Measurements from ENCODE around the gene PNPLA6. TPM values are rescaled to one million over a fixed set of nuclear protein-coding genes. Genes with fewer than 3 reads are reported as not detected.
"Not testable (repeated sequence)": the region's sequence is repeated elsewhere in the genome, so short reads cannot be mapped to it uniquely, and the experiment has no call there.

PNPLA6 gene
- total RNA-seq, 1 donor from 2014 or later = 147 TPM

- Mint-ChIP-seq H3K27ac (no peak overlapping the region), H3K27me3 (ENCODE audit: low read depth) (no peaks in the 10 kb centered on the region), H3K9me3 (no peaks in the 10 kb centered on the region), H3K36me3 (ENCODE audit: low read depth) (peaks cover 6% of the 10 kb centered on the region), H3K4me1 (ENCODE audit: low read depth) (peaks cover 4% of the 10 kb centered on the region), H3K4me3 (ENCODE audit: low read depth) (no peak overlapping the region)
- DNase-seq (ENCODE audit: low spot score) = no peak
- intact Hi-C loops (cut with micrococcal nuclease) = no loop called here
Observed at GRCh38 chr19:7529246-7529600, 6.3 kb upstream of the PNPLA6 start.

- Mint-ChIP-seq H3K36me3 (ENCODE audit: low read depth) (peaks cover 6% of the 10 kb centered on the region), H3K9me3 (no peaks in the 10 kb centered on the region), H3K27ac (no peak overlapping the region), H3K27me3 (ENCODE audit: low read depth) (no peaks in the 10 kb centered on the region), H3K4me3 (ENCODE audit: low read depth) (no peak overlapping the region), H3K4me1 (ENCODE audit: low read depth) (peaks cover 7% of the 10 kb centered on the region)
- intact Hi-C loops (cut with micrococcal nuclease) = no loop called here
- no peak for DNase-seq (ENCODE audit: low spot score)
Observed at GRCh38 chr19:7529610-7530490, 5.7 kb upstream of the PNPLA6 start.

DNA sequence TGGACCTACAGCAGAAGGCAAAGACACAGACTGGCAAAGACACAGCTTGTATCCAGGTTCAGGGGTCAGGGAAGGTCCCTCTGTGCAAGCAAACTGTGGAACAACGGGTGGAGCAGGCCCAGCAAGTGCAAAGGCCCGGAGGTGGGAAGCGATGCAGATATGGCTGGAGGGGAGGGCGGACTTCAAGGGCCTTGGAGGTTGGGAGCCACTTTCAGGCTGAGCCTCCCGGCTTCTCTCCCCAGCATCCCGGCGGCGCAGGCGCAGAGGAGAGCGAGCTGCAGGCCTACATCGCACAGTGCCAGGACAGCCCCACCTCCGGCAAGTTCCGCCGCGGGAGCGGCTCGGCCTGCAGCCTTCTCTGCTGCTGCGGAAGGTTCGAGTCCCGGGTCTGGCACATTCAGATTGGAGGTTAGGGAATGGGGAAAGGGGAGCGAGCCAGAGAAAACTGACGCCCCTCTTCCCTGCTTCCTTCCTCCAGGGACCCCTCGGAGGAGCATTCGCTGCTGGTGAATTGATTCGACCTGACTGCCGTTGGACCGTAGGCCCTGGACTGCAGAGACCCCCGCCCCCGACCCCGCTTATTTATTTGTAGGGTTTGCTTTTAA, 2.1 kb upstream of the PNPLA6 start:
- no peaks in the 10 kb centered on the region for H3K9me3 Mint-ChIP-seq
- peak overlapping the region; percentile 79 for H3K27ac Mint-ChIP-seq
- no peak for DNase-seq (ENCODE audit: low spot score)
- intact Hi-C loops (cut with micrococcal nuclease) = no loop called here
- H3K4me1 Mint-ChIP-seq (ENCODE audit: low read depth) = peaks cover 18% of the 10 kb centered on the region
- H3K36me3 Mint-ChIP-seq (ENCODE audit: low read depth) = peaks cover 14% of the 10 kb centered on the region
- H3K4me3 Mint-ChIP-seq (ENCODE audit: low read depth) = peak overlapping the region; percentile 94
- H3K27me3 Mint-ChIP-seq (ENCODE audit: low read depth) = no peaks in the 10 kb centered on the region

GRCh38 chr19:7533925-7534480, 1.5 kb upstream of the PNPLA6 start:
- peak overlapping the region; percentile 94 for H3K4me3 Mint-ChIP-seq (ENCODE audit: low read depth)
- DNase-seq (ENCODE audit: low spot score) = peak; percentile 77
- H3K4me1 Mint-ChIP-seq (ENCODE audit: low read depth) = peaks cover 18% of the 10 kb centered on the region
- H3K27ac Mint-ChIP-seq = peak overlapping the region; percentile 79
- intact Hi-C loops (cut with micrococcal nuclease) = loop anchor here (1.0 to 2.0 kb wide), 3 partner anchors 12 to 95 kb away; partner anchors contain the start of genes MCOLN1, PET100 and XAB2
- no peaks in the 10 kb centered on the region for H3K9me3 Mint-ChIP-seq
- H3K36me3 Mint-ChIP-seq (ENCODE audit: low read depth) = peaks cover 19% of the 10 kb centered on the region
- no peaks in the 10 kb centered on the region for H3K27me3 Mint-ChIP-seq (ENCODE audit: low read depth)

GRCh38 chr19:7534531-7535046, 928 bp upstream of the PNPLA6 start:
- intact Hi-C loops (cut with micrococcal nuclease) = loop anchor here (1.0 to 2.0 kb wide), 3 partner anchors 12 to 95 kb away; partner anchors contain the start of genes MCOLN1, PET100 and XAB2
- peaks cover 19% of the 10 kb centered on the region for H3K36me3 Mint-ChIP-seq (ENCODE audit: low read depth)
- peak overlapping the region; percentile 72 for H3K27ac Mint-ChIP-seq
- DNase-seq (ENCODE audit: low spot score) = peak; percentile 23
- H3K9me3 Mint-ChIP-seq = no peaks in the 10 kb centered on the region
- peaks cover 18% of the 10 kb centered on the region for H3K4me1 Mint-ChIP-seq (ENCODE audit: low read depth)
- no peaks in the 10 kb centered on the region for H3K27me3 Mint-ChIP-seq (ENCODE audit: low read depth)
- peak overlapping the region; percentile 94 for H3K4me3 Mint-ChIP-seq (ENCODE audit: low read depth)

GRCh38 chr19:7535998-7536695, 630 bp downstream of the PNPLA6 start:
- no peak for DNase-seq (ENCODE audit: low spot score)
- Mint-ChIP-seq H3K4me1 (ENCODE audit: low read depth) (peaks cover 18% of the 10 kb centered on the region), H3K36me3 (ENCODE audit: low read depth) (peaks cover 26% of the 10 kb centered on the region), H3K27me3 (ENCODE audit: low read depth) (no peaks in the 10 kb centered on the region), H3K27ac (peak overlapping the region; percentile 86), H3K9me3 (no peaks in the 10 kb centered on the region), H3K4me3 (ENCODE audit: low read depth) (peak overlapping the region; percentile 94)
- intact Hi-C loops (cut with micrococcal nuclease) = loop anchor here (2.0 kb wide), 1 partner anchor 43 kb away; no protein-coding TSS in a partner anchor

- H3K27me3 Mint-ChIP-seq (ENCODE audit: low read depth); H3K27ac Mint-ChIP-seq; intact Hi-C loops (cut with micrococcal nuclease); H3K9me3 Mint-ChIP-seq; DNase-seq (ENCODE audit: low spot score); H3K4me3 Mint-ChIP-seq (ENCODE audit: low read depth): not testable (repeated sequence)
- peaks cover 20% of the 10 kb centered on the region for H3K4me1 Mint-ChIP-seq (ENCODE audit: low read depth)
- peaks cover 42% of the 10 kb centered on the region for H3K36me3 Mint-ChIP-seq (ENCODE audit: low read depth)
Observed at GRCh38 chr19:7538990-7539389, 3.5 kb downstream of the PNPLA6 start.

DNA sequence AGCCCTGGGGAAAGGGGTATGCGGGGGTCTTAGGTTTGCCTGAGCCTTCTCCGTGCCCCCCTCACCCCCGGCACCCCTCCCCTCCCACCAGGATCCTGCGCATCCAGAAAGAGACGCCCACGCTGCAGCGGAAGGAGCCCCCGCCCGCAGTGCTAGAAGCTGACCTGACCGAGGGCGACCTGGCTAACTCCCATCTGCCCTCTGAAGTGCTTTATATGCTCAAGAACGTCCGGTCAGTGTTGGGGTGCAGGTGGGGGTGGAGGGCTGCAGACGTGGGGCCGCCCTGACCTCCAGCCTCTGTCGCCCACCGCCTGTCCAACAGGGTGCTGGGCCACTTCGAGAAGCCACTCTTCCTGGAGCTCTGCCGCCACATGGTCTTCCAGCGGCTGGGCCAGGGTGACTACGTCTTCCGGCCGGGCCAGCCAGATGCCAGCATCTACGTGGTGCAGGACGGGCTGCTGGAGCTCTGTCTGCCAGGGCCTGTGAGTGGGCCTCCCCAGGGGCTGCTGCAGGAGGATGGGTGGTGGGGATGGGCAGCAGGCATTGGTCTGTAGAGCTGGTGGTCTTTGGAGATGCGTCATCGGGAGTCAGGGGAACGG, 4.4 kb downstream of the PNPLA6 start:
- no peak overlapping the region for H3K4me3 Mint-ChIP-seq (ENCODE audit: low read depth)

DNA sequence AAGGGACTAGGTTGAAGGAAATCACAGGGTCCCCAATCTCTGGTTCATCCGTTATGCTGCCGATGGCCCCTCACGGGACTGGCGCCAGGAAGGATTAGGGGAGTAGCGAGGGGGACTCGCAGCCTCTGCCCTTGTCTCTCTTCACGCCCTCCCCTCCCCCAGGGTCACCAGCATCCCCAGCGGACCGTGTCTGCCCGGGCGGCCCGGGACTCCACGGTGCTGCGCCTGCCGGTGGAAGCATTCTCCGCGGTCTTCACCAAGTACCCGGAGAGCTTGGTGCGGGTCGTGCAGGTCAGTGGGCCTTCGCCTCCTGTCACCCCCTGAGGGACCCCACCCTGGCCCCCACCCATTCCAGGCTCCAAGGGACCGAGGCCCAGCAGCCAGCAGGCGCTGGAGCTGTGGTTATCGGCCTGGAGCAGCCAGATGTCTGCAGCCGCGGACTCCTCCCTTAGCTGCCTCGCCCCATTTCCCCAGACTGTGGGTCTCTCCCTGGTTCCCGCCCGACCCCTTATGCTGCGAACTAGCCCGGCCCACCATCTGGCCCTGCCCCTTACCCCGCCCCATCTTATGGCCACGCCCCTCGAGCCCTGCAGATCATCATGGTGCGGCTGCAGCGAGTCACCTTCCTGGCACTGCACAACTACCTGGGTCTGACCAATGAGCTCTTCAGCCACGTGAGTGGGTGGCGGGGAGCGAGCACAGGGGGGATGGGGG, 5.4 kb downstream of the PNPLA6 start:
- DNase-seq (ENCODE audit: low spot score) = no peak
- Mint-ChIP-seq H3K27ac (no peak overlapping the region), H3K4me1 (ENCODE audit: low read depth) (peaks cover 18% of the 10 kb centered on the region)

More for the DNA sequence above, 4.4 kb downstream of the PNPLA6 start:
- no peak for DNase-seq (ENCODE audit: low spot score)
- Mint-ChIP-seq H3K27me3 (ENCODE audit: low read depth) (no peaks in the 10 kb centered on the region), H3K9me3 (no peaks in the 10 kb centered on the region), H3K4me1 (ENCODE audit: low read depth) (peaks cover 17% of the 10 kb centered on the region), H3K36me3 (ENCODE audit: low read depth) (peaks cover 42% of the 10 kb centered on the region), H3K27ac (no peak overlapping the region)
- intact Hi-C loops (cut with micrococcal nuclease) = no loop called here

GRCh38 chr19:7541475-7541824, 5.9 kb downstream of the PNPLA6 start:
- intact Hi-C loops (cut with micrococcal nuclease) = no loop called here
- no peaks in the 10 kb centered on the region for H3K27me3 Mint-ChIP-seq (ENCODE audit: low read depth)
- DNase-seq (ENCODE audit: low spot score) = no peak
- peaks cover 44% of the 10 kb centered on the region for H3K36me3 Mint-ChIP-seq (ENCODE audit: low read depth)
- H3K4me1 Mint-ChIP-seq (ENCODE audit: low read depth) = peaks cover 17% of the 10 kb centered on the region
- no peak overlapping the region for H3K4me3 Mint-ChIP-seq (ENCODE audit: low read depth)
- H3K27ac Mint-ChIP-seq = no peak overlapping the region
- H3K9me3 Mint-ChIP-seq = no peaks in the 10 kb centered on the region

More for the DNA sequence above, 5.4 kb downstream of the PNPLA6 start:
- Mint-ChIP-seq H3K36me3 (ENCODE audit: low read depth) (peaks cover 44% of the 10 kb centered on the region), H3K27me3 (ENCODE audit: low read depth) (no peaks in the 10 kb centered on the region), H3K4me3 (ENCODE audit: low read depth) (no peak overlapping the region), H3K9me3 (no peaks in the 10 kb centered on the region)
- intact Hi-C loops (cut with micrococcal nuclease) = no loop called here

DNA sequence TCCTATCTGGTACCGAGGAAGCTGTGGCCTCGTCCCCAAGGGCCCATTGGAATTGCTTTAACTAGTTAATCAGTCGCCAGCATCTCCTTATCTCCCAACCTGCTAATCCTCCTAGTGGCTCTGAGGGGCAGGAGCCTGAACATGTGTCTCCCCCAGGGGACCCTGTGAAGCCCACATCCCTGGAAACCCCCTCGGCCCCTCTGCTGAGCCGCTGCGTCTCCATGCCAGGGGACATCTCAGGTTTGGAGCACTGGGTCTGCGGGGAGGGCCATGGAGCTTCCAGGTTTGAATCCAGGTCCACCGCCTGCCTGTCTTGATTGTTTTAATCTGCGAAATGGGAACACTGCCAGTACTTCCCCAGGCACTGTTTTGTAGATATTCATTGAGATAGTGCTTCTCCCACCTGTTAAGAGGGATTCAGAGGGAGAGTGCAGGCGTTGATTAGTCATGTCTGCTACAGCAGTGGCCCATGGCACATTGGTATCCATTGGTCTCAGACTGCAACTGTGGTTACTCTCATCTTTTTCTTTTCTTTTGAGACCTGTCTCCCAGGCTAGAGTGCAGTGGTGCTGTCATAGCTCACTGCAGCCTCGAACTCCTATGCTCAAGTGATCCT, 6.4 kb downstream of the PNPLA6 start:
- no peak for DNase-seq (ENCODE audit: low spot score)
- intact Hi-C loops (cut with micrococcal nuclease) = no loop called here
- Mint-ChIP-seq H3K4me1 (ENCODE audit: low read depth) (peaks cover 15% of the 10 kb centered on the region), H3K9me3 (no peaks in the 10 kb centered on the region), H3K27me3 (ENCODE audit: low read depth) (no peaks in the 10 kb centered on the region), H3K27ac (no peak overlapping the region), H3K4me3 (ENCODE audit: low read depth) (no peak overlapping the region), H3K36me3 (ENCODE audit: low read depth) (peaks cover 41% of the 10 kb centered on the region)
